ENCODE results near the gene SLC49A3. TPM values are rescaled to one million over a fixed set of nuclear protein-coding genes. Genes with fewer than 3 reads are reported as not detected.
"Not testable (repeated sequence)": the region's sequence is repeated elsewhere in the genome, so short reads cannot be mapped to it uniquely, and the experiment has no call there.

Gene SLC49A3
- total RNA-seq, 1 experiment from 2014 or later = 8.1 TPM

DNA sequence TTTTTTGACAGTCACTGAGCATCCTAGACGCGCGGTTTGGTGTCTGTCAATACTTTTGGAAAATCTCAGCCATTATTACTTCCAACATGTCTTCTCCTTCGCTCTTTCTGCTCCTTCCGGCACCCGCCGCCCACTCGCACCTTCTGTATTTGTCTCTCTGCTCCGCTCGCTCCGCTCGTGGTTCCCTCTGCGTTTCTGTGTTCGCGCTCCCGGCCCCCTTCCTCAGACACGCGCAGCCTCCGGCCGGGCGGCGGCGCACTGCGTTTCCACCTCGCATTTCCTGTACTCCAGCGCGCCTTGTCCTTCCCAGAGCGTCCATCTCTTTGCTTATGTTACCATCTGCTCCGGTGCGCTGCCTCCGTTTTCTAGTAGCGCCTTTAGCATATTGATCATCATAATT, 42.5 kb downstream of the SLC49A3 start:
- no TSS peak for BruUV-seq (replicated peaks)
- Histone ChIP-seq H3K4me3 (no peak overlapping the region), H3K36me3 (ENCODE audit: low read depth) (no peaks in the 10 kb centered on the region), H3K4me1 (replicated peaks; ENCODE audit: insufficient read depth) (no peaks in the 10 kb centered on the region), H3K27ac (no peak overlapping the region), H3K9me3 (ENCODE audit: insufficient read depth, low read depth) (peaks cover 5% of the 10 kb centered on the region; the same call in 1 of the 2 replicates), H3K4me2 (no peak overlapping the region), H3K9me2 (ENCODE audit: insufficient read depth) (no peaks in the 10 kb centered on the region), H3K79me2 (ENCODE audit: low read depth) (no peaks in the 10 kb centered on the region), H3F3A (ENCODE audit: insufficient read depth, low read depth) (no peaks in the 10 kb centered on the region), H2AFZ (no peak overlapping the region), H3K27me3 (ENCODE audit: insufficient read depth, low read depth) (peaks cover 80% of the 10 kb centered on the region), H4K20me1 (ENCODE audit: insufficient read depth) (no peaks in the 10 kb centered on the region)
- TF ChIP-seq EZH2 (IDR thresholded peaks at IDR 0.05; ENCODE audit: low read depth) (no peak), CTCF (conservative IDR thresholded peaks at IDR 0.05) (no peak)
- intact Hi-C loops (cut with micrococcal nuclease; ENCODE audit: unreplicated experiment) = no loop called here
- ChIA-PET POLR2A (ENCODE audit: unreplicated experiment) (no interaction called here), CTCF (no interaction called here)
- no peak for DNase-seq

- H3F3A ChIP-seq (ENCODE audit: insufficient read depth, low read depth); BruUV-seq (replicated peaks); DNase-seq; H3K79me2 ChIP-seq (ENCODE audit: low read depth); H3K9me2 ChIP-seq (ENCODE audit: insufficient read depth); H3K9me3 ChIP-seq (ENCODE audit: insufficient read depth, low read depth); H3K36me3 ChIP-seq (ENCODE audit: low read depth); H3K27ac ChIP-seq; POLR2A ChIA-PET (ENCODE audit: unreplicated experiment); H3K4me1 ChIP-seq (replicated peaks; ENCODE audit: insufficient read depth); intact Hi-C loops (cut with micrococcal nuclease; ENCODE audit: unreplicated experiment); H4K20me1 ChIP-seq (ENCODE audit: insufficient read depth); H3K4me2 ChIP-seq; H2AFZ ChIP-seq; H3K4me3 ChIP-seq: not testable (repeated sequence)
- CTCF ChIA-PET = interaction anchor here (0.7 kb wide), 2 partner anchors 24 to 58 kb away, joined by 5 to 11 read pairs; no protein-coding TSS in a partner anchor
- peaks cover 84% of the 10 kb centered on the region for H3K27me3 ChIP-seq (ENCODE audit: insufficient read depth, low read depth)
Observed at GRCh38 chr4:642366-642765, 46.6 kb downstream of the SLC49A3 start.

- Histone ChIP-seq H3K4me3 (no peak overlapping the region), H3K4me1 (replicated peaks; ENCODE audit: insufficient read depth) (no peaks in the 10 kb centered on the region), H2AFZ (no peak overlapping the region), H4K20me1 (ENCODE audit: insufficient read depth) (no peaks in the 10 kb centered on the region), H3K27me3 (ENCODE audit: insufficient read depth, low read depth) (peaks cover 78% of the 10 kb centered on the region), H3K9me3 (ENCODE audit: insufficient read depth, low read depth) (peaks cover 5% of the 10 kb centered on the region; the same call in 1 of the 2 replicates), H3K27ac (no peak overlapping the region), H3K79me2 (ENCODE audit: low read depth) (no peaks in the 10 kb centered on the region), H3K4me2 (no peak overlapping the region), H3K36me3 (ENCODE audit: low read depth) (no peaks in the 10 kb centered on the region), H3K9me2 (ENCODE audit: insufficient read depth) (no peaks in the 10 kb centered on the region), H3F3A (ENCODE audit: insufficient read depth, low read depth) (no peaks in the 10 kb centered on the region)
- intact Hi-C loops (cut with micrococcal nuclease; ENCODE audit: unreplicated experiment) = no loop called here
- DNase-seq = no peak
- POLR2A ChIA-PET (ENCODE audit: unreplicated experiment) = no interaction called here
- CTCF ChIA-PET = no interaction called here
- no TSS peak for BruUV-seq (replicated peaks)
- TF ChIP-seq CTCF (conservative IDR thresholded peaks at IDR 0.05) (no peak), EZH2 (IDR thresholded peaks at IDR 0.05; ENCODE audit: low read depth) (no peak)
Observed at GRCh38 chr4:637536-638280, 51.2 kb downstream of the SLC49A3 start.

All from PC-9 (cell line).